Fibroblast of pulmonary artery (primary cell): Measurements from ENCODE around the gene PLEKHM3.

Source experiments
- DNase-seq: peaks from one replicate; pipeline ENCODE4 v3.0.0-alpha.2; 2010; ENCODE audit warnings: low read depth
- H3K4me3 ChIP-seq: replicated peaks from 2 replicates; pipeline ENCODE4 v1.5.1; 2011; ENCODE audit warnings: low read depth, mild to moderate bottlenecking, control low read depth, low read length, moderate library complexity
- TF ChIP-seq, protein P1 (sequence below): IDR thresholded peaks from 2 replicates; pipeline ENCODE4 v1.5.1; 2011; ENCODE audit warnings: mild to moderate bottlenecking, control low read depth, low read length, inconsistent platforms; ENCODE audit errors: missing control alignments

The PLEKHM3 gene

GRCh38 chr2:207934720-207935119, 90.6 kb downstream of the PLEKHM3 start:
- TF ChIP-seq, protein P1, sequence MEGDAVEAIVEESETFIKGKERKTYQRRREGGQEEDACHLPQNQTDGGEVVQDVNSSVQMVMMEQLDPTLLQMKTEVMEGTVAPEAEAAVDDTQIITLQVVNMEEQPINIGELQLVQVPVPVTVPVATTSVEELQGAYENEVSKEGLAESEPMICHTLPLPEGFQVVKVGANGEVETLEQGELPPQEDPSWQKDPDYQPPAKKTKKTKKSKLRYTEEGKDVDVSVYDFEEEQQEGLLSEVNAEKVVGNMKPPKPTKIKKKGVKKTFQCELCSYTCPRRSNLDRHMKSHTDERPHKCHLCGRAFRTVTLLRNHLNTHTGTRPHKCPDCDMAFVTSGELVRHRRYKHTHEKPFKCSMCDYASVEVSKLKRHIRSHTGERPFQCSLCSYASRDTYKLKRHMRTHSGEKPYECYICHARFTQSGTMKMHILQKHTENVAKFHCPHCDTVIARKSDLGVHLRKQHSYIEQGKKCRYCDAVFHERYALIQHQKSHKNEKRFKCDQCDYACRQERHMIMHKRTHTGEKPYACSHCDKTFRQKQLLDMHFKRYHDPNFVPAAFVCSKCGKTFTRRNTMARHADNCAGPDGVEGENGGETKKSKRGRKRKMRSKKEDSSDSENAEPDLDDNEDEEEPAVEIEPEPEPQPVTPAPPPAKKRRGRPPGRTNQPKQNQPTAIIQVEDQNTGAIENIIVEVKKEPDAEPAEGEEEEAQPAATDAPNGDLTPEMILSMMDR = no peak
- DNase-seq = no peak
- H3K4me3 ChIP-seq = no peak overlapping the region

- no peak for DNase-seq
- no peak overlapping the region for H3K4me3 ChIP-seq
- TF ChIP-seq, protein P1 = no peak
Observed at GRCh38 chr2:207933396-207934065, 91.8 kb downstream of the PLEKHM3 start.

GRCh38 chr2:207932106-207932505, 93.2 kb downstream of the PLEKHM3 start:
- TF ChIP-seq, protein P1 = no peak
- no peak for DNase-seq
- H3K4me3 ChIP-seq = no peak overlapping the region

- H3K4me3 ChIP-seq = no peak overlapping the region
- no peak for DNase-seq
- TF ChIP-seq, protein P1 = no peak
Observed at GRCh38 chr2:207930747-207931146, 94.6 kb downstream of the PLEKHM3 start.

- TF ChIP-seq, protein P1 = no peak
- DNase-seq = no peak
- H3K4me3 ChIP-seq = no peak overlapping the region
Observed at GRCh38 chr2:207929923-207930322, 95.4 kb downstream of the PLEKHM3 start.

GRCh38 chr2:207928079-207928478, 97.2 kb downstream of the PLEKHM3 start:
- DNase-seq = no peak
- TF ChIP-seq, protein P1 = no peak
- H3K4me3 ChIP-seq = no peak overlapping the region

GRCh38 chr2:207926989-207927300, 98.4 kb downstream of the PLEKHM3 start:
- DNase-seq = no peak
- no peak overlapping the region for H3K4me3 ChIP-seq
- TF ChIP-seq, protein P1 = no peak
